HL-60 (cell line): ENCODE measurements around the gene KLC1.
A peak's percentile ranks its signal among the peaks of the same experiment; 100 is the strongest.

ENCODE experiments used
- DNase-seq, 2 experiments: peaks; one replicate each; pipeline ENCODE4 v3.0.0-alpha.2; 2010 to 2020; ENCODE audit warnings: low read depth in 1 of 2, low spot score in 1 of 2
- H3K27ac ChIP-seq: fragments of 250-450 bp; sonication (Bioruptor Pico); replicated peaks from 2 replicates; pipeline ENCODE4 v1.5.1; 2020; ENCODE audit warnings: mild to moderate bottlenecking, moderate library complexity
- H3K27me3 ChIP-seq: fragments of 250-450 bp; sonication (Bioruptor Pico); 2 replicates; pipeline ENCODE4 v1.5.1; 2021; ENCODE audit warnings: mild to moderate bottlenecking, moderate library complexity; ENCODE audit not compliant: insufficient read depth, poor library complexity, severe bottlenecking
- H3K4me3 ChIP-seq: replicated peaks from 2 replicates; pipeline ENCODE4 v1.5.1; 2011; ENCODE audit warnings: mild to moderate bottlenecking, control low read depth, low read length; ENCODE audit not compliant: insufficient read depth
- CTCF ChIP-seq: IDR thresholded peaks from one replicate; pipeline ENCODE4 v1.5.1; 2011; ENCODE audit warnings: low read length, control low read depth, inconsistent platforms; ENCODE audit not compliant: insufficient read depth
- GABPA ChIP-seq: IDR thresholded peaks from 2 replicates; pipeline ENCODE4 v1.6.1; 2012; ENCODE audit warnings: low read depth
- POLR2AphosphoS5 ChIP-seq: IDR thresholded peaks from 2 replicates; pipeline ENCODE4 v1.6.1; 2012; ENCODE audit warnings: low read depth
- REST ChIP-seq: IDR thresholded peaks from 2 replicates; pipeline ENCODE4 v1.6.1; 2012; ENCODE audit warnings: low read depth; ENCODE audit not compliant: insufficient replicate concordance
- SPI1 ChIP-seq: IDR thresholded peaks from 2 replicates; pipeline ENCODE4 v1.6.1; 2012; ENCODE audit warnings: low read depth, mild to moderate bottlenecking, borderline replicate concordance

KLC1 gene

DNA sequence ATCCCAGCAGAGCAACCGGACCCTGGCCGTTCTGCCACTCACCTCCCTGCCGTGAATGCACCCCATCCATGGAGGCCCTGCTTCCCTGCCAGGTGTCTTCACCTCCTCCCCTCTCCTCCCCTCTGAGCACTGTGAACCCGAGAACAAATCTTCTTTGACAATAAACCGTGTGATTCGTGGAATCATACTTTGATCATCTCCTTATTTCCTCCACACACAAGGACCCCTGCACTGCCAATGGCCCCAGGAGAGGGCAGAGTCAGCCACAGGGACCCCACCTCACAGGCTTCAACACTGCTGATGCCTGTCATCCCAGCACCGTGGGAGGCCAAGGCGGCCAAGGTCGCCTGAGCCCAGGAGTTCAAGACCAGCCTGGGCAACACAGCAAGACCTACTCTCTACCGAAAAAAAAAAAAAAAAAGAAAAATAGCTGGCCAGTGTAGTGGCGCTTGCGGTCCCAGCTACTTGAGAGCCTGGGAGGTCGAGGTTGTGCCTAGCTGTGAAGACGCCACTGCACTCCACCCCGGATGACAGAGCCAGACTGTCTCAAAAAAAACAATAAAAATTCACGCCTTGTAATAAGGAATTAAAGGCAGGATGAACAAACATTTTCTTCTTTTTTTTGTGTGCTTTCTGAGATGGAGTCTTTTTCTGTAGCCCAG is 85.2 kb downstream of the KLC1 start:
- Histone ChIP-seq H3K4me3 (peak overlapping the region; percentile 55), H3K27ac (peak overlapping the region; percentile 70), H3K27me3 (no peaks in the 10 kb centered on the region)
- DNase-seq = no peak
- no peak for TF ChIP-seq GABPA
- TF ChIP-seq REST = no peak
- TF ChIP-seq SPI1 = no peak
- no peak for TF ChIP-seq POLR2AphosphoS5
- TF ChIP-seq CTCF = no peak

GRCh38 chr14:103715052-103716000 is 86.3 kb downstream of the KLC1 start, which contains the start of the genes XRCC3 and ZFYVE21:
TSS of gene XRCC3 (minus strand) at chr14:103715451. CDS start at chr14:103711087, 4,364 bp downstream.
TSS of gene ZFYVE21 (plus strand) at chr14:103715810. CDS start at chr14:103715842, 32 bp downstream.
- Histone ChIP-seq H3K4me3 (peak within 1 kb of the TSS; percentile 74), H3K27me3 (no peaks in the 10 kb centered on the region), H3K27ac (peak within 1 kb of the TSS; percentile 70)
- peak; percentile 99 to 100 for DNase-seq
- 0 out of 2 replicates have a peak, but pooled peaks have one; percentile 23 for TF ChIP-seq POLR2AphosphoS5
- TF ChIP-seq REST = peak; percentile 49
- TF ChIP-seq SPI1 = no peak

- DNase-seq = peak in 1 of 2 experiments; percentile 32
- Histone ChIP-seq H3K27me3 (no peaks in the 10 kb centered on the region), H3K4me3 (peak overlapping the region; percentile 74), H3K27ac (peak overlapping the region; percentile 41)
- TF ChIP-seq POLR2AphosphoS5 (no peak), CTCF (no peak), GABPA (no peak), SPI1 (no peak), REST (no peak)
These were observed 87.2 kb downstream of the KLC1 start for GRCh38 chr14:103716091-103716801.
